ENCODE measurements around the gene SPATA6L.

SPATA6L gene

GRCh38 chr9:4666042-4666699, at the start of gene SPATA6L:
SPATA6L (minus strand) TSS chr9:4666480; CDS start chr9:4666250, 230 bp downstream.
- no peaks in the 10 kb centered on the region for H3K4me1 ChIP-seq (ENCODE audit: control insufficient read depth, insufficient read depth, low read length)
- no peak within 1 kb of the TSS for H3K27ac ChIP-seq (ENCODE audit: low read depth, low read length)
- no peaks in the 10 kb centered on the region for H3K27me3 ChIP-seq (ENCODE audit: control insufficient read depth, insufficient read depth, low read length)
- peak within 1 kb of the TSS; percentile 78 for H3K4me3 ChIP-seq (ENCODE audit: low read length)
- no peak within 1 kb of the TSS for H3K9ac ChIP-seq (ENCODE audit: low read length)
- no peaks in the 10 kb centered on the region for H3K36me3 ChIP-seq (ENCODE audit: control insufficient read depth, insufficient read depth, low read length)

- Histone ChIP-seq H3K27ac (ENCODE audit: low read depth, low read length) (no peak overlapping the region), H3K9ac (ENCODE audit: low read length) (no peak overlapping the region), H3K4me1 (ENCODE audit: control insufficient read depth, insufficient read depth, low read length) (no peaks in the 10 kb centered on the region), H3K4me3 (ENCODE audit: low read length) (no peak overlapping the region), H3K27me3 (ENCODE audit: control insufficient read depth, insufficient read depth, low read length) (no peaks in the 10 kb centered on the region), H3K36me3 (ENCODE audit: control insufficient read depth, insufficient read depth, low read length) (peaks cover 20% of the 10 kb centered on the region)
Measured at GRCh38 chr9:4714266-4715016, 48.2 kb upstream of the SPATA6L start.

GRCh38 chr9:4713849-4714248, 47.6 kb upstream of the SPATA6L start:
- peaks cover 18% of the 10 kb centered on the region for H3K36me3 ChIP-seq (ENCODE audit: control insufficient read depth, insufficient read depth, low read length)
- no peak overlapping the region for H3K9ac ChIP-seq (ENCODE audit: low read length)
- no peaks in the 10 kb centered on the region for H3K27me3 ChIP-seq (ENCODE audit: control insufficient read depth, insufficient read depth, low read length)
- H3K27ac ChIP-seq (ENCODE audit: low read depth, low read length), result no peak overlapping the region
- no peak overlapping the region for H3K4me3 ChIP-seq (ENCODE audit: low read length)
- no peaks in the 10 kb centered on the region for H3K4me1 ChIP-seq (ENCODE audit: control insufficient read depth, insufficient read depth, low read length)

GRCh38 chr9:4709380-4709779, 43.1 kb upstream of the SPATA6L start:
- peaks cover 3% of the 10 kb centered on the region for H3K36me3 ChIP-seq (ENCODE audit: control insufficient read depth, insufficient read depth, low read length)

GRCh38 chr9:4706971-4707622, 40.8 kb upstream of the SPATA6L start:
- no peaks in the 10 kb centered on the region for H3K4me1 ChIP-seq (ENCODE audit: control insufficient read depth, insufficient read depth, low read length)
- H3K36me3 ChIP-seq (ENCODE audit: control insufficient read depth, insufficient read depth, low read length), result peaks cover 3% of the 10 kb centered on the region
- H3K4me3 ChIP-seq (ENCODE audit: low read length), result no peak overlapping the region
- no peaks in the 10 kb centered on the region for H3K27me3 ChIP-seq (ENCODE audit: control insufficient read depth, insufficient read depth, low read length)
- no peak overlapping the region for H3K27ac ChIP-seq (ENCODE audit: low read depth, low read length)
- no peak overlapping the region for H3K9ac ChIP-seq (ENCODE audit: low read length)

More at GRCh38 chr9:4709380-4709779, 43.1 kb upstream of the SPATA6L start:
- Histone ChIP-seq H3K27ac (ENCODE audit: low read depth, low read length) (no peak overlapping the region), H3K9ac (ENCODE audit: low read length) (no peak overlapping the region), H3K27me3 (ENCODE audit: control insufficient read depth, insufficient read depth, low read length) (no peaks in the 10 kb centered on the region), H3K4me3 (ENCODE audit: low read length) (no peak overlapping the region), H3K4me1 (ENCODE audit: control insufficient read depth, insufficient read depth, low read length) (no peaks in the 10 kb centered on the region)

GRCh38 chr9:4706021-4706420, 39.7 kb upstream of the SPATA6L start:
- H3K36me3 ChIP-seq (ENCODE audit: control insufficient read depth, insufficient read depth, low read length), result peaks cover 3% of the 10 kb centered on the region

GRCh38 chr9:4704129-4704528, 37.8 kb upstream of the SPATA6L start:
- H3K36me3 ChIP-seq (ENCODE audit: control insufficient read depth, insufficient read depth, low read length), result peaks cover 3% of the 10 kb centered on the region
- no peak overlapping the region for H3K27ac ChIP-seq (ENCODE audit: low read depth, low read length)
- H3K4me1 ChIP-seq (ENCODE audit: control insufficient read depth, insufficient read depth, low read length), result no peaks in the 10 kb centered on the region
- H3K9ac ChIP-seq (ENCODE audit: low read length), result no peak overlapping the region
- H3K4me3 ChIP-seq (ENCODE audit: low read length), result no peak overlapping the region
- H3K27me3 ChIP-seq (ENCODE audit: control insufficient read depth, insufficient read depth, low read length), result no peaks in the 10 kb centered on the region

More at GRCh38 chr9:4706021-4706420, 39.7 kb upstream of the SPATA6L start:
- H3K27ac ChIP-seq (ENCODE audit: low read depth, low read length), result no peak overlapping the region
- no peaks in the 10 kb centered on the region for H3K4me1 ChIP-seq (ENCODE audit: control insufficient read depth, insufficient read depth, low read length)
- H3K27me3 ChIP-seq (ENCODE audit: control insufficient read depth, insufficient read depth, low read length), result no peaks in the 10 kb centered on the region
- no peak overlapping the region for H3K9ac ChIP-seq (ENCODE audit: low read length)
- H3K4me3 ChIP-seq (ENCODE audit: low read length), result no peak overlapping the region

- Histone ChIP-seq H3K27me3 (ENCODE audit: control insufficient read depth, insufficient read depth, low read length) (no peaks in the 10 kb centered on the region), H3K4me3 (ENCODE audit: low read length) (no peak overlapping the region), H3K4me1 (ENCODE audit: control insufficient read depth, insufficient read depth, low read length) (no peaks in the 10 kb centered on the region), H3K36me3 (ENCODE audit: control insufficient read depth, insufficient read depth, low read length) (peaks cover 9% of the 10 kb centered on the region), H3K27ac (ENCODE audit: low read depth, low read length) (no peak overlapping the region), H3K9ac (ENCODE audit: low read length) (no peak overlapping the region)
Measured at GRCh38 chr9:4701526-4701925, 35.2 kb upstream of the SPATA6L start.

- no peak overlapping the region for H3K4me3 ChIP-seq (ENCODE audit: low read length)
- no peak overlapping the region for H3K9ac ChIP-seq (ENCODE audit: low read length)
- no peaks in the 10 kb centered on the region for H3K27me3 ChIP-seq (ENCODE audit: control insufficient read depth, insufficient read depth, low read length)
- H3K36me3 ChIP-seq (ENCODE audit: control insufficient read depth, insufficient read depth, low read length), result peaks cover 9% of the 10 kb centered on the region
- no peaks in the 10 kb centered on the region for H3K4me1 ChIP-seq (ENCODE audit: control insufficient read depth, insufficient read depth, low read length)
- H3K27ac ChIP-seq (ENCODE audit: low read depth, low read length), result no peak overlapping the region
Measured at GRCh38 chr9:4700932-4701331, 34.7 kb upstream of the SPATA6L start.

GRCh38 chr9:4700091-4700490, 33.8 kb upstream of the SPATA6L start:
- Histone ChIP-seq H3K36me3 (ENCODE audit: control insufficient read depth, insufficient read depth, low read length) (peaks cover 9% of the 10 kb centered on the region), H3K4me3 (ENCODE audit: low read length) (no peak overlapping the region), H3K27me3 (ENCODE audit: control insufficient read depth, insufficient read depth, low read length) (no peaks in the 10 kb centered on the region)

GRCh38 chr9:4691795-4692194, 25.5 kb upstream of the SPATA6L start:
- Histone ChIP-seq H3K4me3 (ENCODE audit: low read length) (no peak overlapping the region), H3K4me1 (ENCODE audit: control insufficient read depth, insufficient read depth, low read length) (no peaks in the 10 kb centered on the region), H3K36me3 (ENCODE audit: control insufficient read depth, insufficient read depth, low read length) (peaks cover 3% of the 10 kb centered on the region), H3K27ac (ENCODE audit: low read depth, low read length) (no peak overlapping the region), H3K27me3 (ENCODE audit: control insufficient read depth, insufficient read depth, low read length) (no peaks in the 10 kb centered on the region), H3K9ac (ENCODE audit: low read length) (no peak overlapping the region)

More at GRCh38 chr9:4700091-4700490, 33.8 kb upstream of the SPATA6L start:
- H3K27ac ChIP-seq (ENCODE audit: low read depth, low read length), result no peak overlapping the region
- H3K4me1 ChIP-seq (ENCODE audit: control insufficient read depth, insufficient read depth, low read length), result no peaks in the 10 kb centered on the region
- H3K9ac ChIP-seq (ENCODE audit: low read length), result no peak overlapping the region

GRCh38 chr9:4690144-4690543, 23.9 kb upstream of the SPATA6L start:
- Histone ChIP-seq H3K9ac (ENCODE audit: low read length) (no peak overlapping the region), H3K4me3 (ENCODE audit: low read length) (no peak overlapping the region), H3K27ac (ENCODE audit: low read depth, low read length) (no peak overlapping the region), H3K36me3 (ENCODE audit: control insufficient read depth, insufficient read depth, low read length) (peaks cover 3% of the 10 kb centered on the region), H3K4me1 (ENCODE audit: control insufficient read depth, insufficient read depth, low read length) (no peaks in the 10 kb centered on the region), H3K27me3 (ENCODE audit: control insufficient read depth, insufficient read depth, low read length) (no peaks in the 10 kb centered on the region)

Data from rectal smooth muscle tissue (tissue), 1 donor.